ENCODE measurements around the gene NEK11.

DNA sequence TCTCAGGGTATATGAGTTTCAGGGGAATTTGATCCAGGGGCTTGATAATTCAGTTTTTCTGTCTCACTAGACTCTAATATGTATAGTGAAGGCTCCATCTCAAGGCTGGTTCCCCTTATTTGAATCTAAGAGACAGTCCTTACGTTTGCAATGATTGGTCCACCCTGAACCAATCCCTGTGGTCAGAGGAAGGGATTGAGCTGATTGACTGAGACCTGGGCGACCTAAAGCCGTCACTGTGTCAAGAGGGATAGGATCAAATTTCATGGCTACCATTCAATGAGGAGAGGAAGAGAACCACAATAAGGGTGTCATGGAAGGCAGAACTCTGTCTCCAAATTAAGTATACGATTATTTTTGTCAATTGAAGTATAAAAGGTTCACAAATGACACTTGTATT is 371.2 kb downstream of the NEK11 start:
- TF ChIP-seq CTCF (conservative IDR thresholded peaks at IDR 0.05) (no peak), EZH2 (IDR thresholded peaks at IDR 0.05; ENCODE audit: low read depth) (no peak)

All from PC-9 (cell line).